Esophagus squamous epithelium (tissue), 5 donors: Measurements from ENCODE around the gene TAPT1. TPM values are rescaled to one million over a fixed set of nuclear protein-coding genes. Genes with fewer than 3 reads are reported as not detected.
A peak's percentile ranks its signal among the peaks of the same experiment; 100 is the strongest.

ENCODE experiments used
- DNase-seq: peaks from one replicate; lab custom pipeline; 2025; lab: John Stamatoyannopoulos, UW
- H3K27ac ChIP-seq, 4 donors: fragments of 200-600 bp; sonication (generic); one replicate each; pipeline ENCODE4 v1.5.1; 2016 to 2019; ENCODE audit warnings: mild to moderate bottlenecking in 1 of 4
- H3K27me3 ChIP-seq, 4 donors: fragments of 200-600 bp; sonication (generic); 1 replicate in 3 of 4; 2 replicates in 1 of 4; pipeline versions ENCODE4 v1.5.1 to v1.6.0; 2017 to 2021; ENCODE audit warnings: antibody characterized with exemption in 1 of 4
- H3K36me3 ChIP-seq, 3 donors: fragments of 200-600 bp; sonication (generic); one replicate each; pipeline ENCODE4 v1.5.1; 2016 to 2019
- H3K4me1 ChIP-seq, 3 donors: fragments of 200-600 bp; sonication (generic); one replicate each; pipeline ENCODE4 v1.5.1; 2017 to 2019
- H3K4me3 ChIP-seq, 4 donors: fragments of 200-600 bp; sonication (generic); 1 replicate in 3 of 4; 2 replicates in 1 of 4; pipeline ENCODE4 v1.5.1; 2016 to 2019; ENCODE audit warnings: mild to moderate bottlenecking in 2 of 4, moderate library complexity in 1 of 4
- H3K9me3 ChIP-seq, 3 donors: fragments of 200-600 bp; sonication (generic); one replicate each; pipeline ENCODE4 v1.5.1; 2016 to 2019
- CTCF ChIP-seq, 6 experiments: fragments of 450-650 bp in 4 of 6; fragments of 200-600 bp in 2 of 6; sonication (generic) in 2 of 6; IDR thresholded peaks; one replicate each; pipeline ENCODE4 v1.5.1; 2016 to 2019; ENCODE audit warnings: antibody characterized with exemption in 6 of 6, mild to moderate bottlenecking in 4 of 6, moderate library complexity in 4 of 6
- POLR2A ChIP-seq, 4 donors: fragments of 450-650 bp; IDR thresholded peaks; one replicate each; pipeline ENCODE4 v1.6.1; 2017; ENCODE audit warnings: antibody characterized with exemption in 4 of 4, mild to moderate bottlenecking in 4 of 4, moderate library complexity in 3 of 4
- WGBS, 2 donors: methylation state at CpG; one replicate each; pipeline ENCODE4 v1.1.5; 2018; 5-methylcytosine and 5-hydroxymethylcytosine counted together
- intact Hi-C: fragments of 100-400 bp; cut with DNase I; formaldehyde crosslinking; loops from one replicate; pipeline ENCODE4 v1.15.0; 2022
- total RNA-seq, 4 donors: library from RNA; depleted of rRNA; stranded (reverse); fragments of >200 nt; gene quantifications; one replicate each; pipeline ENCODE4 v1.1.0, GENCODE V29; 2016
- donor health status: DM: yes; HTN: yes; CAD: no.

The TAPT1 gene
- total RNA-seq, 4 donors from 2014 or later = 9.4 to 23.8 (median 16.9) TPM

GRCh38 chr4:16268290-16268689 lies 42.0 kb upstream of the TAPT1 start:
- intact Hi-C loops = loop anchor here (5.0 kb wide), 1 partner anchor 246 kb away; no protein-coding TSS in a partner anchor
- no peaks in the 10 kb centered on the region for H3K4me1 ChIP-seq
- no peak for DNase-seq
- H3K4me3 ChIP-seq = no peak overlapping the region
- WGBS, 2 donors = 84 to 90% methylated on average over 3 of the region's 3 CpGs
- no peaks in the 10 kb centered on the region for H3K9me3 ChIP-seq
- H3K36me3 ChIP-seq = no peaks in the 10 kb centered on the region
- no peak overlapping the region for H3K27ac ChIP-seq
- no peak for TF ChIP-seq CTCF (IDR thresholded peaks at IDR 0.05)
- no peak for TF ChIP-seq POLR2A (IDR thresholded peaks at IDR 0.05)
- H3K27me3 ChIP-seq = no peaks in the 10 kb centered on the region

DNA sequence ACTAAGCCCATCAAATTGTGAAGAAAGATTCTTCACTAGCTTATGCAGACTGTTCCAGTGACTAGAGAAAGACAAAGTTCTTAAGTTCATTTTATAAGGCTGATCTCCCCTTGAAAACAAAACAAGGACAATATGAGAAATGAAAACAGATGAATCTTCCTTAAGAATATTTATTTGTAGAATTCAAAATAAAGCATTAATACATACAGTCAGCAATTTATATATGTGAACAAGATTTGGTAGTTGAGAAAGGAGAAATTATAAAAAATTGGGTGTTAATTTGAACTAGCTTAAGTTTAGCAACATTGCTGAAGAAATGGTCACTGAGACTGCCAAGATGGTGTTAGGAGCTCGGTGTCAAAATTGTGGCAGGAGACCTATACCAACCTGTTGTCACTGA lies 41.4 kb upstream of the TAPT1 start:
- Histone ChIP-seq H3K27me3 (no peaks in the 10 kb centered on the region), H3K36me3 (no peaks in the 10 kb centered on the region), H3K4me1 (no peaks in the 10 kb centered on the region), H3K9me3 (no peaks in the 10 kb centered on the region), H3K4me3 (no peak overlapping the region), H3K27ac (no peak overlapping the region)
- no peak for TF ChIP-seq CTCF (IDR thresholded peaks at IDR 0.05)
- no peak for TF ChIP-seq POLR2A (IDR thresholded peaks at IDR 0.05)
- WGBS, 2 donors = 75 to 94% methylated on average over 1 of the region's 1 CpG
- no peak for DNase-seq
- intact Hi-C loops = loop anchor here (5.0 kb wide), 1 partner anchor 245 kb away; no protein-coding TSS in a partner anchor

- no peaks in the 10 kb centered on the region for H3K27me3 ChIP-seq
- H3K4me1 ChIP-seq = no peaks in the 10 kb centered on the region
- H3K4me3 ChIP-seq = no peak overlapping the region
- intact Hi-C loops = loop anchor here (5.0 kb wide), 1 partner anchor 244 kb away; no protein-coding TSS in a partner anchor
- no peaks in the 10 kb centered on the region for H3K9me3 ChIP-seq
- no peak for DNase-seq
- H3K27ac ChIP-seq = no peak overlapping the region
- 83 to 94% methylated on average over 2 to 3 of the region's 3 CpGs for WGBS, 2 donors
- no peaks in the 10 kb centered on the region for H3K36me3 ChIP-seq
- TF ChIP-seq POLR2A (IDR thresholded peaks at IDR 0.05) (no peak), CTCF (IDR thresholded peaks at IDR 0.05) (no peak)
These were observed 39.5 kb upstream of the TAPT1 start for GRCh38 chr4:16265820-16266219.

DNA sequence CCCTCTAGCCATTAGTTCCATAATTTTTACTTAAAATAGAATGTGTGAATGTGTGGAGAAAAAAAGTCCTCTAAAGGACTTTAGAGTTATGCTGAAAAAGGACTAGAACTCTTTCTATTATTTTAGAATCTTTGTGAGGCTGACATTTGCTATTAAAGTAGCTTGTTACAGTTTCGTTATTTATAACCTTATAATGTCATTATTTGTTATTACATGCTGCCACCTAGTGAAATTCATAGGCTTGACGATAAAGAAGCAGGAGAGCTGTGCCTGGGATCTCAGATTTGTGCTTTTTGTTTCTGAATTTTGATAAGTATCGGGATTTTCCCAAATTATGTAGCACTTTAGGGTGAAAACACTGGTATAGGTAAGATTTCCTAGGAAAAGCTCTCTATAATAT lies 38.5 kb upstream of the TAPT1 start:
- Histone ChIP-seq H3K4me3 (no peak overlapping the region), H3K27ac (no peak overlapping the region), H3K36me3 (no peaks in the 10 kb centered on the region), H3K27me3 (no peaks in the 10 kb centered on the region), H3K4me1 (no peaks in the 10 kb centered on the region), H3K9me3 (no peaks in the 10 kb centered on the region)
- WGBS, 2 donors = 20 to 21% methylated on average over 3 of the region's 3 CpGs
- no peak for TF ChIP-seq POLR2A (IDR thresholded peaks at IDR 0.05)
- TF ChIP-seq CTCF (IDR thresholded peaks at IDR 0.05) = peak; percentile 33 to 62 (median 48)
- no peak for DNase-seq
- intact Hi-C loops = loop anchor here (5.0 kb wide), 1 partner anchor 242 kb away; no protein-coding TSS in a partner anchor

- no peaks in the 10 kb centered on the region for H3K9me3 ChIP-seq
- intact Hi-C loops = no loop called here
- WGBS, 2 donors = 92 to 96% methylated on average over 2 of the region's 2 CpGs
- no peaks in the 10 kb centered on the region for H3K36me3 ChIP-seq
- TF ChIP-seq CTCF (IDR thresholded peaks at IDR 0.05) (no peak), POLR2A (IDR thresholded peaks at IDR 0.05) (no peak)
- DNase-seq = no peak
- H3K4me3 ChIP-seq = no peak overlapping the region
- no peak overlapping the region for H3K27ac ChIP-seq
- no peaks in the 10 kb centered on the region for H3K27me3 ChIP-seq
- no peaks in the 10 kb centered on the region for H3K4me1 ChIP-seq
These were observed 36.8 kb upstream of the TAPT1 start for GRCh38 chr4:16263056-16263455.
